PC-9 (cell line): Measurements from ENCODE around the gene VPS13A.

Source experiments
- CTCF ChIP-seq: fragments of 200-600 bp; sonication (generic); conservative IDR thresholded peaks from 2 replicates; pipeline ENCODE4 v1.6.1; 2017; ENCODE audit warnings: mixed run types, antibody characterized with exemption, mild to moderate bottlenecking, moderate library complexity
- EZH2 ChIP-seq: fragments of 200-600 bp; sonication (generic); IDR thresholded peaks from 2 replicates; pipeline ENCODE4 v1.8.0; 2017; ENCODE audit warnings: antibody characterized with exemption, low read depth

GRCh38 chr9:77304543-77304942 is 127.2 kb downstream of the VPS13A start:
- TF ChIP-seq EZH2 (no peak), CTCF (no peak)
